GM19467 (cell line): ENCODE data around the gene CAMK2A.
"Not testable (repeated sequence)": the region's sequence is repeated elsewhere in the genome, so short reads cannot be mapped to it uniquely, and the experiment has no call there.

Experiments used
- ATAC-seq: cut with Tn5 transposase; IDR thresholded peaks from one replicate; pipeline ENCODE4 v1.9.1; 2021; ENCODE audit warnings: mild to moderate bottlenecking, moderate library complexity; ENCODE audit not compliant: unreplicated experiment

Gene CAMK2A

GRCh38 chr5:150239099-150239793, 50.3 kb downstream of the CAMK2A start:
- ATAC-seq = no peak

- ATAC-seq = no peak
These were observed 50.9 kb downstream of the CAMK2A start for GRCh38 chr5:150238646-150239045.

GRCh38 chr5:150236981-150237754, 52.4 kb downstream of the CAMK2A start:
- no peak for ATAC-seq

DNA sequence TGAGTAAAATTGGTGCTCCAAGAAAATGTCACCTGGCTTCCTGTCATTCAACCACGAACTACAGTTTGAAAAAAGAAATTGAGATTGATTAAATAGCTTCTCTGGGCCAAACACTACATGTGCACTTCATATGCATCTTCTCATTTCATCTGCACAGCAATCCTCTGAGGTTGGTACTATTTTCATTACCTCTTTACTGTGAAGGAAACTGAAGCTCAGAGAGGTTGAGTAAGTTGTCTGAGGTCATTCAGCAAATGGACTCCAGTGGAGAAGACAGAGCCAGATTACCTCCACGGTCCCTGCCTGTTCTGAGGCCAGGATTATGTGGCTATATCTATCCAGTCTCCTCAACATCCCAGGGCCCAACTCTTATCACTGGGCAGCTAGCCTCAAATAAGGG, 53.3 kb downstream of the CAMK2A start:
- ATAC-seq = no peak

DNA sequence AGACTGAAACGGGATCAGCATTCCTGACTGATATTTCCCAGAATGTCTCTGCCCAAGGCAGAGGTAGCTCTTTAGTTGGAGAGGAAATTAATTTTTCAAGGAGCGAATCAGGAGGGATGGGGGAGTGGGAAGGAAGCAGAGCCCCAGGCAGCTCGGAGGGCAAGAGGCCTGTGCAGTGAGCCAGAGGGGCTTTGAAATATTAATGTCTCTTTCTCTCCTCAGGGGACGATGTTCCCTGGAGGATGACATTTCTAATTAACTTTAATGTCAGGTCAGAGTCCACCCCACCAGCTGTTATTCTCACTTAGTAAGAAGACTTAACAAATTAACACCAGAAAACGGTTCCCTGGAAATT, 54.1 kb downstream of the CAMK2A start:
- ATAC-seq = no peak

DNA sequence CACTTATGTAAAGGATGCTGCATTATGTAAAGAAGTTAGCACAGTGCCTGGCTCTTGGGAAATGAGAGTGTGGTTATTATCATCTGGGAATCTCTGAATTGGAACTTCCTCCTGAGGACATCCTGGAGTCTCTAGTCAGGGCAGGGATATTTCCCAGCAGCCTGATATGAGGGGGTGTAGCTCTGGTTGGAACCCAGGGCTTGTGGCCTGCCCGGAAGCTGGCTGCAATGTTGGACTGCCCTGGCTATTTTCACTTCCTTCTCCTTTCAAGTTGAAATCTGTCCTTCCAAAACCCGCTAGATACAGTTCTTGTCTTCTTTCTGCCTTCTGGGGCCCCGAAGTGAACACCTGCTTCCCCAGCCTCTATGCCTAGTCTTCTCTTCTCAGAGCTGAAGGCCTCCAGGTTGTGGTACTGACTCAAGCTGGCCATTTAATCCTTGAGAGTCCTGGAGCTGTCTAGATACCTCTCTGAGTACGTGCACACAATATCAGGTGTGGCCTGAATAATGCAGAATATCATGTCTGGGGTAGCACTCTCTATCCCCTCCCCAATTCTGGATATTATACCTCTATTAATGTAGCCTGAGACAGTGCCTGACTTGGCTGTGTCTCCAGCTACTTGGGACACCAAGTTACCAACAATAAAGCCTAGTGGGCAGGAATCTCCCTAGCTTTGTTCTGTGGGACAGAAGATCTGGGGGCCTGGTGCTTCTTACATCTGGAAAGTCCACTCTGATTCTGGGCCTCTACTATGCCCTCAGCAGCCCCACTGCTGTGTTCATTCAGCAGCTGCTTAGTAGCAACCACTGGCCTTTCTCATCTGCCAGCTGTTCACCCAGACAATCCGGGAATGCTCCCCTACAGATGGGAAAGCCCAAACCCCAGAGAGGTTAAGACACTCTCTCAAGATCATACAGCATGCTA, 54.7 kb downstream of the CAMK2A start:
- no peak for ATAC-seq

GRCh38 chr5:150233706-150234105, 55.9 kb downstream of the CAMK2A start:
- ATAC-seq = not testable (repeated sequence)

GRCh38 chr5:150230842-150231241, 58.7 kb downstream of the CAMK2A start:
- no peak for ATAC-seq

GRCh38 chr5:150229571-150229970, 60.0 kb downstream of the CAMK2A start:
- no peak for ATAC-seq

- no peak for ATAC-seq
These were observed 61.8 kb downstream of the CAMK2A start for GRCh38 chr5:150227606-150228273.

DNA sequence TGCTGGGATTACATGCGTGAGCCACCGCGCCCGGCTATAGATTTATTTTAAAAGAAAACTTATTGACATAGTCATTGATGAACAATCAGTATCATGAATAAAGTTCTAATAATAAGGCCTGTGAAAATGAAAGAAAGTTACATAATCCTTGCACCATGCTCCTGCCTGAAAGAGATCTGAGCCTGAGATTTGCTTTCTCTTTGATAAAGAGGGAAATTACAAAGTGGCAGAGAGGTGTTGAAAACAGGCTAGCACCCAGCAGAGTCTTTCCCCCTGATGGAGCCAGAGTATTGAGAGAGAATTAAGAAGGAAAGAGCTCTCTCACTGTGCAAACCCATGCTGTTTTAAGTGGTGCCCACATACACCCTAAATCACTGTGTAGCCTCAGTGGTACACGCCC, 62.5 kb downstream of the CAMK2A start:
- ATAC-seq = no peak

- ATAC-seq = no peak
These were observed 65.0 kb downstream of the CAMK2A start for GRCh38 chr5:150224483-150225027.

- ATAC-seq = no peak
These were observed 66.1 kb downstream of the CAMK2A start for GRCh38 chr5:150223474-150223873.

DNA sequence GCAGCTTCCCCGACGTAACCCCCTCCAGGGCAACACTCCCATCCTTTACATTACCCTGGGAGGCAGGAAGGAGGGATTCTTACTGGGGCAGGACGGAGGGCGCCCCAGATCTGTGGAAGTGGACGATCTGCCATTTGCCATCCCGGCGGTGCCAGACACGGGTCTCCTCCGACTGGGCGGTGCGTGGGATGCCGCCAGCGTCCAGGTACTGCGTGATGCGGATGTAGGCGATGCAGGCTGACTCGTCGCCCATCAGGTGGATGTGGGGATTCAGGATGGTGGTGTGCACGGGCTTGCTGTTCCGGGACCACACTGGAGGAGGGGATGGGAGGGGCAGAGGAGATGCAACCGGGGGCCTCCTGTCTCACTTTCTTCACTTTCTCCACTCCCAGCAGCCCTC, 66.7 kb downstream of the CAMK2A start:
- no peak for ATAC-seq

DNA sequence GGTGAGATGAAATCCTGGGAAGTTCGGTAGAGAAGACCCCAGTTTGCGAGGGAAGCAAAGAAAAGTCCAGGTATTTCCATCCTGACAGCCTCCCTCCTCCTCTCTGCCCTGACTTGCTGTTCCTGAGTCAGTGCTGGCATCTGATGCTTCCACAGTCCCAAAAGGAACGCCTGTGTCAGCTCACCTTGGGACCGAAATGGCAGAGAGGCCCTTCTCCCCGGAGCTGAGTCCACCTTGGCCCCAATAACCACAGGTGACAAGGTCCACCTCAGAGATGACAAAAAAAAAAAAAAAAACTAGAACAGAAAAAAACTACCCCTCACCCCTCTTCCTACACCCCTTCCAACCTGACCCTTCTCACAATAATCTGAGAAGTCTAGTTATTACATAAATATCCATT, 68.1 kb downstream of the CAMK2A start:
- no peak for ATAC-seq

GRCh38 chr5:150219861-150220260, 69.7 kb downstream of the CAMK2A start:
- no peak for ATAC-seq

GRCh38 chr5:150219142-150219541, 70.4 kb downstream of the CAMK2A start:
- no peak for ATAC-seq

- ATAC-seq = no peak
These were observed 70.9 kb downstream of the CAMK2A start for GRCh38 chr5:150218693-150219035.

DNA sequence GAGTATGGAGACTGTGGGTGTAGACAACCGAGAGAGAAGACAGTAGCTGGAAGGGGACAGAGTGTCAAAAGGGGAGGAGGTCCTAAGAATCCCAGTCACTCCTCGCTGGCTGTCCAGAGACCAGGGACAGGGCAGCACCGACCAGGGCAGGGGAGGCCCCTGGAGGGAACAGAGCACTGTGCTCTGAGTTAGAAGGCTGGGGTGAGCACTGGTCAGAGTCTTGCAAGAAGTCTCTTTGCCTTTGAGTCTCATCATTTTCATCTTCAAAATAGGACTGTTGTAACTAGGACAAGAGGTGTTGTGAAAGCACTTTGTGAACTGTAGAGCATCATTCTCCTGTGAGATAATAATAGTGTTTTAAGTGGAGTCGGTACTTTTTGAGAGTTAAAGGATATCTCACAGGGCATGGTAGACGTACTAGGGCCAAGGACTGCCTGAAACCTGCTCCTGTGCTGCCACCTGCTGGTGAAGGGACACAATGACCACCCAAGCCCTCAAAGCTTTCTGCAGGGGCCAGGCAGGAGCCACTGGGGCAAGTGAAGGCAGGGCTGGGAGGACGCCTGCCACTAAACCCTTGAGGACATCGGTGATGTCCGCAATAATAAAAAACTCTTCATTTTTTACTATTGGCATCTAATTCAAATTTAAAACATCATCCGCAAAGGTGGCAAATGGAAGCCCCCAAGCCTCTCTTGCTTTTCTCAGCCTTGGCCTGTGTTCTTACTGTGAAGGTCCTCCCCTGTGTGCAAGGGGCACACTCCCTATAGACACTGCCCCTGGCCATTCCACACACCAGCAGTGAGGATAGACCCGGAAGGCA, 71.5 kb downstream of the CAMK2A start:
- peak; percentile 78 for ATAC-seq

DNA sequence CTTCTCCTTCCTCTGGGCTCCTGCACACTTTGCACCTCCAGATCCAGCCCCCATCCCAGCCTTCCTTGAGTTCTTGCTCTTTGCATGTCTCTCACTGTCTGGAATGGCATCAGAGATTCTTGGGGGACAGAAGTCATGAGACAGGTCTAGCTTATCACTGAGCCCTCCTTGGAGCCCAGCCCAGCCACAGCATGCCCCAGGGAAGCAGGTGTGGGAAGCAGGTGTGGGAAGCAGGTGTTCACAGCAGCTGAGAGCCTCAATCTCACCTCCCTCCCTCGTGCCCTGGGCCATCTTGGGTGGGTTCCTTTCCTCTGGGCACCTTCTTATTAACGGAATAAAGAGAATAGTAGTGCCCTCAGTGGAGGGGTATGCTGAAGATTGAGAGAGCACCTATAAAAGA, 72.5 kb downstream of the CAMK2A start:
- no peak for ATAC-seq
